OCI-LY7 (cell line): ENCODE results near the gene COA8. TPM values are rescaled to one million over a fixed set of nuclear protein-coding genes. Genes with fewer than 3 reads are reported as not detected.

Experiments used
- BruUV-seq: library from RNA; stranded (reverse); fragments of 400-500 nt; replicated peaks from 2 replicates; lab custom pipeline; 2021; lab: Mats Ljungman, UMichigan
- CTCF ChIA-PET: fragments of 300-600 bp; sonication (Branson Sonifier 250); formaldehyde crosslinking; loops from one replicate; lab custom pipeline; 2022; ENCODE audit warnings: antibody characterized with exemption; ENCODE audit not compliant: unreplicated experiment; lab: Charles Lee
- POLR2A ChIA-PET: fragments of 300-600 bp; sonication (Branson Sonifier 250); formaldehyde crosslinking; loops from one replicate; lab custom pipeline; 2022; ENCODE audit warnings: antibody characterized with exemption; lab: Charles Lee
- DNase-seq: peaks from one replicate; pipeline ENCODE4 v3.0.0-alpha.2; 2015; ENCODE audit warnings: low spot score
- H2AFZ ChIP-seq: fragments of 200-600 bp; sonication (generic), shearing (Covaris generic); 2 replicates; pipeline ENCODE4 v1.6.1; 2014; ENCODE audit warnings: mild to moderate bottlenecking, antibody characterized with exemption, low read length, moderate library complexity
- H3K27ac ChIP-seq: fragments of 200-600 bp; sonication (generic); 2 replicates; pipeline ENCODE4 v1.5.1; 2014; ENCODE audit warnings: mixed run types, low read depth, mild to moderate bottlenecking, moderate library complexity, low read length, inconsistent platforms; ENCODE audit not compliant: poor library complexity, severe bottlenecking
- H3K36me3 ChIP-seq: fragments of 200-600 bp; sonication (generic); 2 replicates; pipeline ENCODE4 v1.6.1; 2014; ENCODE audit warnings: mild to moderate bottlenecking, antibody characterized with exemption, low read length, moderate library complexity, mixed read lengths; ENCODE audit not compliant: insufficient read depth
- H3K4me1 ChIP-seq: fragments of 200-600 bp; sonication (generic); 2 replicates; pipeline ENCODE4 v1.5.1; 2014; ENCODE audit warnings: mild to moderate bottlenecking, low read length; ENCODE audit not compliant: insufficient read depth, poor library complexity, severe bottlenecking
- H3K4me2 ChIP-seq: fragments of 200-600 bp; sonication (generic); 2 replicates; pipeline ENCODE4 v1.6.1; 2014; ENCODE audit warnings: mild to moderate bottlenecking, low read length
- H3K4me3 ChIP-seq: fragments of 200-600 bp; sonication (generic); 2 replicates; pipeline ENCODE4 v1.5.1; 2014; ENCODE audit warnings: mild to moderate bottlenecking, low read depth, low read length; ENCODE audit not compliant: poor library complexity, severe bottlenecking
- H3K79me2 ChIP-seq: fragments of 200-600 bp; sonication (generic); 2 replicates; pipeline ENCODE4 v1.6.1; 2016; ENCODE audit warnings: low read depth, mild to moderate bottlenecking, low read length, moderate library complexity, mixed read lengths; ENCODE audit not compliant: insufficient read depth
- H3K9me2 ChIP-seq: fragments of 200-600 bp; sonication (generic); 2 replicates; pipeline ENCODE4 v1.6.1; 2016; ENCODE audit warnings: mild to moderate bottlenecking, low read length, mixed read lengths; ENCODE audit not compliant: insufficient read depth
- H3K9me3 ChIP-seq: fragments of 200-600 bp; sonication (generic); 2 replicates; pipeline ENCODE4 v1.6.1; 2014; ENCODE audit warnings: mild to moderate bottlenecking, mixed run types, low read length, mixed read lengths
- H4K20me1 ChIP-seq: fragments of 200-600 bp; sonication (generic); 2 replicates; pipeline ENCODE4 v1.6.1; 2014; ENCODE audit warnings: mild to moderate bottlenecking, antibody characterized with exemption, low read length, moderate library complexity, mixed read lengths; ENCODE audit not compliant: insufficient read depth
- CTCF ChIP-seq: fragments of 200-600 bp; sonication (generic); conservative IDR thresholded peaks from 2 replicates; pipeline ENCODE4 v1.5.1; 2014; ENCODE audit warnings: mild to moderate bottlenecking, antibody characterized with exemption, low read length, moderate library complexity, mixed read lengths
- EZH2phosphoT487 ChIP-seq: fragments of 200-600 bp; sonication (generic); IDR thresholded peaks from 2 replicates; pipeline ENCODE4 v1.6.1; 2018; ENCODE audit warnings: low read depth, borderline replicate concordance, mild to moderate bottlenecking, mixed run types, antibody characterized with exemption, low read length, moderate library complexity, mixed read lengths
- intact Hi-C: fragments of 100-400 bp; cut with micrococcal nuclease; formaldehyde crosslinking; loops from one replicate; pipeline ENCODE4 v1.10.0; 2022; ENCODE audit not compliant: unreplicated experiment
- total RNA-seq, 2 experiments: library from RNA; depleted of rRNA in 1 of 2; stranded (reverse); fragments of >200 nt in 1 of 2; shearing (Covaris generic) in 1 of 2; gene quantifications; 2 replicates each; pipeline ENCODE4 v1.2.3, GENCODE V29; 2014 to 2022

The COA8 gene
- total RNA-seq, 2 experiments from 2014 or later: 18.7 to 33.0 TPM

DNA sequence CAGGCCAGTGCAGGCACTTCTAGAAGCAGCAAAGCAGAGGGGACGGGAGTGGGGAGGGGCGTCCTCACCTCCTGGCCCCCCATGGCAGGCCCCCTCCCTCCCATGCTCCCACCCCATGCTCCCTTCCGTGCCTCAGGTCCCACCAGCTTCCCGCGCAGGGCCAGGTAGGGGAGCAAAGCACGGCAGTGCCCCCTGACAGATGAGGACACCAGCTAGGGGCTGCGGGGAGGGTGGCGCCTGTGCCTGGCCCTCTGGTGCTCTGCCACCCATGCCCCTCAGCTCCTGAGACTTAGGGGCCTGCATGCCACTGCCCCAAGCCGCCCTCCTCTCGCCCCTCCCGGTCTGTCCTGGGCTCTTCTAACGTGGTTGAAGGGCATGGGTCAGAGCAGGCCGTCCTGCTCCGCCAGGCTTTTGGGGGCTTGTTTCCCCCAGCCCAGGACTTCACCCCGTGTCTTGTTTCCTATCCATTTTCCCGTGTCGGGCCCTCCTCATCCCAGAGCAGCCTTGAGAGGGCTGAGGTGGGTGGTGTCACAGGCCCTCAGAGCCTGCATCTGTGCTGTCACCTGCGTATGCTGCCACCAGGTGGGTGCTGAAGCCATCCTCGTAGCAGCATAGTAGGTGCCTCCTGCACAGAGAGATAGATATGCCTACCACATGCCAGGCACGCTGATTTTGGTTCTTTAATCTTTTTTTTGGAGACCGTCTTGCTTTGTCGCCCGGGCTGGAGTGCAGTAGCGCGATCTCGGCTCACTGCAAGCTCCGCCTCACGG, 23.5 kb upstream of the COA8 start:
- intact Hi-C loops: loop anchor here (2.0 kb wide), 1 partner anchor 24 kb away; no protein-coding TSS in a partner anchor
- no peak overlapping the region for H2AFZ ChIP-seq
- BruUV-seq: no TSS peak
- no peak overlapping the region for H3K27ac ChIP-seq
- H3K9me2 ChIP-seq: no peaks in the 10 kb centered on the region
- ChIA-PET CTCF (interaction anchor here (0.7 kb wide), 1 partner anchor 107 kb away, joined by 11 read pairs; no protein-coding TSS in a partner anchor), POLR2A (no interaction called here)
- no peak overlapping the region for H3K4me2 ChIP-seq
- no peaks in the 10 kb centered on the region for H3K4me1 ChIP-seq
- H3K4me3 ChIP-seq: no peak overlapping the region
- DNase-seq: peak; percentile 30
- TF ChIP-seq EZH2phosphoT487 (no peak), CTCF (0 out of 2 replicates have a peak, but pooled peaks have one; percentile 10)
- H4K20me1 ChIP-seq: no peaks in the 10 kb centered on the region; the same call in 1 of the 2 replicates
- H3K9me3 ChIP-seq: no peaks in the 10 kb centered on the region
- peaks cover 13% of the 10 kb centered on the region; the same call in 1 of the 2 replicates for H3K36me3 ChIP-seq
- H3K79me2 ChIP-seq: no peaks in the 10 kb centered on the region

- no peak for DNase-seq
- Histone ChIP-seq H3K36me3 (no peaks in the 10 kb centered on the region; the same call in 1 of the 2 replicates), H3K4me2 (no peak overlapping the region), H3K9me2 (no peaks in the 10 kb centered on the region), H3K4me3 (no peak overlapping the region), H3K79me2 (no peaks in the 10 kb centered on the region), H3K9me3 (no peaks in the 10 kb centered on the region), H3K4me1 (no peaks in the 10 kb centered on the region), H2AFZ (no peak overlapping the region), H4K20me1 (no peaks in the 10 kb centered on the region; the same call in 1 of the 2 replicates), H3K27ac (no peak overlapping the region)
- intact Hi-C loops: no loop called here
- CTCF ChIA-PET: interaction anchor here (0.6 kb wide), 1 partner anchor 11 kb away, joined by 3 read pairs; no protein-coding TSS in a partner anchor
- BruUV-seq: no TSS peak
- TF ChIP-seq EZH2phosphoT487 (no peak), CTCF (no peak)
- POLR2A ChIA-PET: interaction anchor here (0.6 kb wide), 1 partner anchor 742 kb away, joined by 3 read pairs; no protein-coding TSS in a partner anchor
Measured at GRCh38 chr14:103540821-103541708, 21.7 kb upstream of the COA8 start.
